HCT116 (cell line): ENCODE results near the gene SLC25A43. TPM values are rescaled to one million over a fixed set of nuclear protein-coding genes. Genes with fewer than 3 reads are reported as not detected.

ENCODE experiments used
- ATAC-seq: fragments of 200-7000 bp; cut with Tn5 transposase; 2 replicates; pipeline ENCODE4 v1.9.1; 2020; ENCODE audit warnings: mild to moderate bottlenecking, moderate library complexity
- BruUV-seq: library from RNA; stranded (reverse); fragments of 400-500 nt; replicated peaks from 2 replicates; lab custom pipeline; 2021; lab: Mats Ljungman, UMichigan
- CTCF ChIA-PET: fragments of 300-600 bp; sonication (Branson Sonifier 250); formaldehyde crosslinking; loops from one replicate; lab custom pipeline; 2021; ENCODE audit warnings: antibody characterized with exemption; lab: Charles Lee
- POLR2A ChIA-PET: fragments of 300-600, 350-600 bp; sonication (Branson Sonifier 250); formaldehyde crosslinking; loops from one replicate; lab custom pipeline; 2021; ENCODE audit warnings: antibody characterized with exemption; lab: Charles Lee
- RAD21 ChIA-PET, 2 experiments: fragments of 300-600 bp; sonication (Branson Sonifier 250); formaldehyde crosslinking; loops; one replicate each; lab custom pipeline; 2023; ENCODE audit warnings: low total read pairs in 2 of 2; ENCODE audit not compliant: uncharacterized antibody in 2 of 2, unreplicated experiment in 2 of 2, low non-redundant PET in 1 of 2; lab: Charles Lee
- DNase-seq: peaks from one replicate; pipeline ENCODE4 v3.0.0-alpha.2; 2010; ENCODE audit warnings: low read depth, low spot score
- H2AFZ ChIP-seq: fragments of 200-600 bp; shearing (Covaris generic), sonication (generic); 2 replicates; pipeline ENCODE4 v1.6.1; 2017; ENCODE audit warnings: low read depth, mixed run types, mixed read lengths, antibody characterized with exemption, low read length; ENCODE audit not compliant: poor library complexity, severe bottlenecking
- H3K27ac ChIP-seq: 2 replicates; pipeline ENCODE4 v1.5.1; 2012; ENCODE audit warnings: low read depth, low read length
- H3K27me3 ChIP-seq: fragments of 200-600 bp; sonication (generic); 2 replicates; pipeline ENCODE4 v1.6.1; 2016; ENCODE audit warnings: mixed run types, low read length, mixed read lengths; ENCODE audit not compliant: insufficient read depth
- H3K36me3 ChIP-seq, 2 experiments: fragments of 200-500 bp in 1 of 2; fragments of 200-600 bp in 1 of 2; sonication (Bioruptor generic) in 1 of 2; sonication (generic) in 1 of 2; 2 replicates each; pipeline versions ENCODE4 v1.5.1 to v1.6.1; 2014 to 2016; ENCODE audit warnings: low read length in 2 of 2, inconsistent platforms in 1 of 2, mixed read lengths in 1 of 2, mixed run types in 1 of 2; ENCODE audit not compliant: insufficient read depth in 2 of 2, control insufficient read depth in 1 of 2
- H3K4me1 ChIP-seq, 2 experiments: fragments of 200-600 bp in 1 of 2; sonication (generic) in 1 of 2; 2 replicates each; pipeline versions ENCODE4 v1.5.1 to v1.6.1; 2012 to 2017; ENCODE audit warnings: low read length in 2 of 2, inconsistent platforms in 1 of 2, mild to moderate bottlenecking in 1 of 2, mixed read lengths in 1 of 2, mixed run types in 1 of 2, moderate library complexity in 1 of 2; ENCODE audit not compliant: insufficient read depth in 2 of 2, control insufficient read depth in 1 of 2
- H3K4me2 ChIP-seq: fragments of 200-600 bp; sonication (generic); 2 replicates; pipeline ENCODE4 v1.6.1; 2017; ENCODE audit warnings: mixed run types, low read length, mixed read lengths
- H3K4me3 ChIP-seq, 2 experiments: fragments of 200-600 bp in 1 of 2; sonication (generic) in 1 of 2; replicated peaks in 1 of 2; 2 replicates each; pipeline ENCODE4 v1.5.1; 2011 to 2016; ENCODE audit warnings: low read length in 2 of 2, control low read depth in 1 of 2, low read depth in 1 of 2, mild to moderate bottlenecking in 1 of 2, mixed read lengths in 1 of 2, mixed run types in 1 of 2
- H3K79me2 ChIP-seq: fragments of 200-600 bp; sonication (generic); 2 replicates; pipeline ENCODE4 v1.6.1; 2017; ENCODE audit warnings: mild to moderate bottlenecking, mixed run types, low read length, moderate library complexity, mixed read lengths; ENCODE audit not compliant: insufficient read depth
- H3K9ac ChIP-seq: fragments of 200-600 bp; sonication (generic); 2 replicates; pipeline ENCODE4 v1.6.1; 2016; ENCODE audit warnings: low read length, mixed read lengths
- H3K9me2 ChIP-seq: fragments of 200-600 bp; sonication (generic), shearing (Covaris generic); 2 replicates; pipeline ENCODE4 v1.6.1; 2017; ENCODE audit warnings: mixed run types, mild to moderate bottlenecking, moderate library complexity; ENCODE audit not compliant: insufficient read depth
- H3K9me3 ChIP-seq, 2 experiments: fragments of 200-500 bp in 1 of 2; fragments of 200-600 bp in 1 of 2; sonication (Bioruptor generic) in 1 of 2; sonication (generic) in 1 of 2; 2 replicates each; pipeline ENCODE4 v1.6.1; 2014 to 2017; ENCODE audit warnings: low read length in 2 of 2, mixed read lengths in 2 of 2, inconsistent platforms in 1 of 2, low read depth in 1 of 2, mild to moderate bottlenecking in 1 of 2, mixed run types in 1 of 2, moderate library complexity in 1 of 2; ENCODE audit not compliant: control insufficient read depth in 1 of 2, insufficient read depth in 1 of 2
- H4K20me1 ChIP-seq: fragments of 200-600 bp; sonication (generic), shearing (Covaris generic); 2 replicates; pipeline ENCODE4 v1.6.1; 2017; ENCODE audit warnings: mixed run types, mild to moderate bottlenecking, moderate library complexity; ENCODE audit not compliant: insufficient read depth
- CBX3 ChIP-seq: IDR thresholded peaks from 2 replicates; pipeline ENCODE4 v1.6.1; 2012; ENCODE audit warnings: low read depth
- CEBPB ChIP-seq: IDR thresholded peaks from 2 replicates; pipeline ENCODE4 v1.6.1; 2012; ENCODE audit warnings: low read depth
- EGR1 ChIP-seq: IDR thresholded peaks from 2 replicates; pipeline ENCODE4 v1.6.1; 2012; ENCODE audit warnings: low read depth
- EZH2phosphoT487 ChIP-seq: fragments of 200-600 bp; IDR thresholded peaks from 2 replicates; pipeline ENCODE4 v1.6.1; 2018; ENCODE audit warnings: antibody characterized with exemption, borderline replicate concordance
- FOSL1 ChIP-seq: IDR thresholded peaks from 2 replicates; pipeline ENCODE4 v1.6.1; 2012; ENCODE audit warnings: low read depth
- POLR2AphosphoS5 ChIP-seq: IDR thresholded peaks from 2 replicates; pipeline ENCODE4 v1.6.1; 2011; ENCODE audit warnings: mild to moderate bottlenecking, low read depth, low read length, moderate library complexity
- SIN3A ChIP-seq: IDR thresholded peaks from 2 replicates; pipeline ENCODE4 v1.6.1; 2012; ENCODE audit warnings: low read depth
- TCF7L2 ChIP-seq: IDR thresholded peaks from 2 replicates; pipeline ENCODE4 v1.7.0; 2011; ENCODE audit warnings: borderline replicate concordance, inconsistent platforms; ENCODE audit not compliant: insufficient read depth, insufficient read length; ENCODE audit errors: extremely low read depth
- YY1 ChIP-seq: IDR thresholded peaks from 2 replicates; pipeline ENCODE4 v1.6.1; 2011; ENCODE audit warnings: low read length, low read depth, moderate library complexity, mild to moderate bottlenecking; ENCODE audit not compliant: insufficient replicate concordance; ENCODE audit errors: extremely low read depth
- ZFX ChIP-seq: fragments of 450-650 bp; IDR thresholded peaks from 2 replicates; pipeline ENCODE4 v1.6.1; 2017
- ZNF274 ChIP-seq: fragments of 200-500 bp; sonication (Bioruptor generic); IDR thresholded peaks from 2 replicates; pipeline ENCODE4 v1.6.1; 2014; ENCODE audit warnings: mild to moderate bottlenecking, low read depth, low read length, inconsistent platforms
- intact Hi-C: fragments of 100-400 bp; cut with micrococcal nuclease; formaldehyde crosslinking; loops from 2 replicates; pipeline ENCODE4 v1.10.0; 2022
- total RNA-seq: library from RNA; stranded (reverse); gene quantifications from one replicate; pipeline ENCODE4 v1.2.1, GENCODE V29; 2021; ENCODE audit not compliant: unreplicated experiment
- TF ChIP-seq, protein P1 (sequence below): IDR thresholded peaks from 2 replicates; pipeline ENCODE4 v1.6.1; 2012
- TF ChIP-seq, protein P2 (sequence below): IDR thresholded peaks from 2 replicates; pipeline ENCODE4 v1.6.1; 2012

SLC25A43 gene
- total RNA-seq, 1 experiment from 2014 or later: 14.1 TPM

DNA sequence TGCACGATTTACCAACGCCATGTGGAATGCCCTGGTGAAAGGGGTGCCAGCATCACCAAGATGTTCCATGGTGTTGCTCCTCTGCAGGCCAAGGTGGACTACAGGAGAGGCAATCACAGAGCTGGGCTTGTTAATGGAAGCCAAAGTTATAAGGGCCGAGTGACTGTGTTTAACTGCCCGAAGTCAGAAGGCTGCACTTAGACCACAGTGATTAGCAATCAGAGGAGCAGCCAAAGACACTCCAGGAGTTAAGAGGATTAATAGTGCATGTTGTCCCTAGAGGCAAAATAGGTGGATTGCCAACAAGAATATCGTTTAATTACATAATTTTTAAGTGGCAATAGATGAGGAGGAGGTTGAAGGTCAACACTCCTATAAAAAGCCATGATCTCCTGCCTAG lies 22.8 kb upstream of the SLC25A43 start:
- H2AFZ ChIP-seq: no peak overlapping the region
- ChIA-PET CTCF (no interaction called here), POLR2A (no interaction called here), RAD21 (no interaction called here)
- no peaks in the 10 kb centered on the region for H3K9me2 ChIP-seq
- H3K4me1 ChIP-seq: peaks cover 0 to 6% of the 10 kb centered on the region in 2 experiments; a peak in 1 of 4 replicates
- no peak for ATAC-seq
- intact Hi-C loops: no loop called here
- no peaks in the 10 kb centered on the region for H3K36me3 ChIP-seq
- H3K9ac ChIP-seq: no peak overlapping the region
- TF ChIP-seq CBX3 (no peak), POLR2AphosphoS5 (no peak), EGR1 (no peak), YY1 (no peak), CEBPB (no peak), SIN3A (no peak), ZFX (no peak), EZH2phosphoT487 (no peak), ZNF274 (no peak)
- TF ChIP-seq, protein P1, sequence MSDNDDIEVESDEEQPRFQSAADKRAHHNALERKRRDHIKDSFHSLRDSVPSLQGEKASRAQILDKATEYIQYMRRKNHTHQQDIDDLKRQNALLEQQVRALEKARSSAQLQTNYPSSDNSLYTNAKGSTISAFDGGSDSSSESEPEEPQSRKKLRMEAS: no peak
- TF ChIP-seq, protein P2, sequence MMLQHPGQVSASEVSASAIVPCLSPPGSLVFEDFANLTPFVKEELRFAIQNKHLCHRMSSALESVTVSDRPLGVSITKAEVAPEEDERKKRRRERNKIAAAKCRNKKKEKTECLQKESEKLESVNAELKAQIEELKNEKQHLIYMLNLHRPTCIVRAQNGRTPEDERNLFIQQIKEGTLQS: no peak
- BruUV-seq: no TSS peak
- no peaks in the 10 kb centered on the region for H3K9me3 ChIP-seq
- no peak overlapping the region for H3K4me2 ChIP-seq
- no peak overlapping the region for H3K4me3 ChIP-seq
- no peak overlapping the region for H3K27ac ChIP-seq
- DNase-seq: no peak
- no peaks in the 10 kb centered on the region for H3K27me3 ChIP-seq
- H3K79me2 ChIP-seq: no peaks in the 10 kb centered on the region
- no peaks in the 10 kb centered on the region for H4K20me1 ChIP-seq

DNA sequence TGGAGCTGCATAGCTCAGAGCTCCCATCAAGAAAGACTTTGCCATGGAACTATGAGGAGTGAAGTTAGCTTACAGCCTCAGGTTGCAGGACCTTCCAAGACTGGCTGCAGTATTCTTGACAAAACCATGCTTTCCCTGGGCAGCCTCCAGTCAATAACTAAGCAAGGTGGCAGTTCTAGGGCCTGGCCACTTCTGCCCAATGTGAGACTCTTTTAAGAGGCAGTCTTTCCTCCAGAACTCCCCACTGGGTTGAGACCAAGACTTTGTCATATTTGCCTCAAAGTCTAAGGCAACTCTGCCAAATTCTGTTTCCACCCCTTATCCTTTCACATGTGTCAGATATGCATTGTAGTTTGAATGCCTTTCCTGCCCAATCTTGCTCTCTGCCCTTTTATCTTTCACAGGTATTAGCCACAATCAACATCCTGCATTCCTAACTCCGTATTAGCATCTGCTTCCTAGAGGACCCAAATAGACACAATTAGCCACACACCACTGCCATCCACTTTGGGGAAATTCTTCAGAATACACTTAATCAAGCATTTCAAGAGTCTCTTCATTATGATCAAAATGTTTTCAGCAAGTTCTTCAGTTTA lies 17.7 kb upstream of the SLC25A43 start:
- Histone ChIP-seq H3K27ac (no peak overlapping the region), H3K4me2 (no peak overlapping the region), H3K9ac (no peak overlapping the region), H3K36me3 (no peaks in the 10 kb centered on the region), H3K4me3 (no peak overlapping the region), H3K79me2 (no peaks in the 10 kb centered on the region), H3K4me1 (no peaks in the 10 kb centered on the region), H4K20me1 (no peaks in the 10 kb centered on the region), H3K9me3 (no peaks in the 10 kb centered on the region), H3K27me3 (no peaks in the 10 kb centered on the region), H3K9me2 (no peaks in the 10 kb centered on the region), H2AFZ (no peak overlapping the region)
- TF ChIP-seq CBX3: no peak
- no peak for TF ChIP-seq FOSL1
- no peak for TF ChIP-seq TCF7L2
- DNase-seq (no peak), ATAC-seq (no peak)
- intact Hi-C loops: no loop called here
- ChIA-PET POLR2A (no interaction called here), RAD21 (no interaction called here), CTCF (no interaction called here)
- no TSS peak for BruUV-seq
